GM12873 (cell line): ENCODE measurements around the gene GNAL.

Experiments used
- CTCF ChIP-seq: IDR thresholded peaks from 2 replicates; pipeline ENCODE4 v1.5.1; 2012; ENCODE audit warnings: low read depth, mild to moderate bottlenecking, moderate library complexity, low read length, control low read depth; ENCODE audit not compliant: insufficient read depth; ENCODE audit errors: missing control alignments

GNAL gene

GRCh38 chr18:11688972-11689668, at the start of gene GNAL:
TSS of gene GNAL (plus strand) at chr18:11689264. CDS start at chr18:11689564, 300 bp downstream.
- TF ChIP-seq CTCF, result no peak

- TF ChIP-seq CTCF, result no peak
Observed at GRCh38 chr18:11649839-11650238, 39.2 kb upstream of the GNAL start.

- no peak for TF ChIP-seq CTCF
Observed at GRCh38 chr18:11651899-11652298, 37.2 kb upstream of the GNAL start.

GRCh38 chr18:11653521-11653920, 35.5 kb upstream of the GNAL start:
- no peak for TF ChIP-seq CTCF

GRCh38 chr18:11654736-11655605, 34.1 kb upstream of the GNAL start:
- TF ChIP-seq CTCF, result peak; percentile 86

- no peak for TF ChIP-seq CTCF
Observed at GRCh38 chr18:11655606-11655932, 33.5 kb upstream of the GNAL start.

- TF ChIP-seq CTCF, result no peak
Observed at GRCh38 chr18:11657152-11657551, 31.9 kb upstream of the GNAL start.
